GM18951 (cell line): ENCODE results near the gene ABAT.

Experiments
- POLR2A ChIP-seq: IDR thresholded peaks from 4 replicates; pipeline ENCODE4 v1.6.1; 2011; ENCODE audit warnings: mild to moderate bottlenecking; ENCODE audit not compliant: insufficient read length, insufficient read depth; ENCODE audit errors: extremely low read depth
- in situ Hi-C: fragments of 300-500 bp; cut with MboI; formaldehyde crosslinking; loops from one replicate; pipeline ENCODE4 v1.12.0; 2022; ENCODE audit warnings: low sequenced_read_pairs, mixed read lengths, inconsistent platforms; ENCODE audit not compliant: unreplicated experiment

Gene ABAT

GRCh38 chr16:8761078-8761477 lies 86.7 kb downstream of the ABAT start:
- no peak for TF ChIP-seq POLR2A
- in situ Hi-C loops, result no loop called here

- in situ Hi-C loops, result no loop called here
Measured at GRCh38 chr16:8762254-8762653, 87.8 kb downstream of the ABAT start.

GRCh38 chr16:8763083-8763482 lies 88.7 kb downstream of the ABAT start:
- in situ Hi-C loops, result no loop called here

More at GRCh38 chr16:8762254-8762653, 87.8 kb downstream of the ABAT start:
- TF ChIP-seq POLR2A, result no peak

GRCh38 chr16:8763899-8764298 lies 89.5 kb downstream of the ABAT start:
- in situ Hi-C loops, result no loop called here
- no peak for TF ChIP-seq POLR2A

More at GRCh38 chr16:8763083-8763482, 88.7 kb downstream of the ABAT start:
- no peak for TF ChIP-seq POLR2A

- in situ Hi-C loops, result no loop called here
- TF ChIP-seq POLR2A, result no peak
Measured at GRCh38 chr16:8764525-8765250, 90.3 kb downstream of the ABAT start.

GRCh38 chr16:8767176-8767575 lies 92.8 kb downstream of the ABAT start:
- TF ChIP-seq POLR2A, result no peak

GRCh38 chr16:8768283-8768682 lies 93.9 kb downstream of the ABAT start:
- TF ChIP-seq POLR2A, result no peak
- in situ Hi-C loops, result no loop called here

More at GRCh38 chr16:8767176-8767575, 92.8 kb downstream of the ABAT start:
- in situ Hi-C loops, result no loop called here

GRCh38 chr16:8768692-8769091 lies 94.3 kb downstream of the ABAT start:
- no peak for TF ChIP-seq POLR2A
- in situ Hi-C loops, result no loop called here

GRCh38 chr16:8773537-8773936 lies 99.1 kb downstream of the ABAT start:
- in situ Hi-C loops, result no loop called here
- no peak for TF ChIP-seq POLR2A

GRCh38 chr16:8774208-8774607 lies 99.8 kb downstream of the ABAT start:
- TF ChIP-seq POLR2A, result no peak
- in situ Hi-C loops, result no loop called here

- no peak for TF ChIP-seq POLR2A
- in situ Hi-C loops, result loop anchor here (25.0 kb wide), 1 partner anchor 213 kb away; no protein-coding TSS in a partner anchor
Measured at GRCh38 chr16:8775359-8775758, 100.9 kb downstream of the ABAT start.

GRCh38 chr16:8776129-8776584 lies 101.7 kb downstream of the ABAT start:
- in situ Hi-C loops, result loop anchor here (25.0 kb wide), 1 partner anchor 214 kb away; no protein-coding TSS in a partner anchor

GRCh38 chr16:8777217-8777616 lies 102.8 kb downstream of the ABAT start:
- no peak for TF ChIP-seq POLR2A
- in situ Hi-C loops, result loop anchor here (25.0 kb wide), 1 partner anchor 215 kb away; no protein-coding TSS in a partner anchor

More at GRCh38 chr16:8776129-8776584, 101.7 kb downstream of the ABAT start:
- TF ChIP-seq POLR2A, result no peak

- in situ Hi-C loops, result loop anchor here (25.0 kb wide), 1 partner anchor 219 kb away; no protein-coding TSS in a partner anchor
- no peak for TF ChIP-seq POLR2A
Measured at GRCh38 chr16:8781797-8782196, 107.4 kb downstream of the ABAT start.
